A673 (cell line): ENCODE data around the gene RHBDF2.

ENCODE experiments used
- EZH2 ChIP-seq: fragments of 200-600 bp; sonication (generic); IDR thresholded peaks from 2 replicates; pipeline ENCODE4 v1.6.1; 2017; ENCODE audit warnings: borderline replicate concordance, low read depth, mild to moderate bottlenecking, mixed read lengths, antibody characterized with exemption, low read length; ENCODE audit not compliant: poor library complexity, severe bottlenecking
- TF ChIP-seq, protein P1 (sequence below): fragments of 300-800, 200-600 bp; sonication (generic); conservative IDR thresholded peaks from 2 replicates; pipeline ENCODE4 v1.5.1; 2017; ENCODE audit warnings: low read depth, mild to moderate bottlenecking, antibody characterized with exemption, low read length, moderate library complexity, mixed read lengths

DNA sequence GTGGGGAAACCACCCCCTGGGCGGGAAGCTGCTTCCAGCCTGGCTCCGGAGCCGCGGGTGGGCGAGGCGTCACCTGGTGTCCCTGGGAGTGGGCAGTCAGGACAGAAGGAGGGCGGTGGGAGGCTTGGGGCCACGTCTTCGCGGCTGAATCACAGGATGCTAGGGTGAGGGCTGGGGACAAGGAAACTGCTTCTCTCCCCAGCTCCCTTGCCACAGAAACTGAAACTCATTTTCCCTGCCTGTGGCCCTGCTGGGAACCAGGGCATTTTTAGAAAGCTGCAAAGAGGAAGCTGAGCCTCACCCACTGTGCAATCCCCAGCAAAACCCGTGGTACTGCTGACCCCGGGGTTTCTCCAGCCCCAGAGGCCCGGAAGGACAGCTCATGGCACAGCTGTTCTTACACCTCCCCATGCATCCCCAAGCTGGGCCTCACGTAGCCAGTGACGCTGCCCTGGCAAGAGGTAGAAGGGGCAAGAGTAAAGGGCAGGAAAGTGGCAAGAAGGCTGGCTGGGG lies 8.2 kb downstream of the RHBDF2 start:
- TF ChIP-seq, protein P1, sequence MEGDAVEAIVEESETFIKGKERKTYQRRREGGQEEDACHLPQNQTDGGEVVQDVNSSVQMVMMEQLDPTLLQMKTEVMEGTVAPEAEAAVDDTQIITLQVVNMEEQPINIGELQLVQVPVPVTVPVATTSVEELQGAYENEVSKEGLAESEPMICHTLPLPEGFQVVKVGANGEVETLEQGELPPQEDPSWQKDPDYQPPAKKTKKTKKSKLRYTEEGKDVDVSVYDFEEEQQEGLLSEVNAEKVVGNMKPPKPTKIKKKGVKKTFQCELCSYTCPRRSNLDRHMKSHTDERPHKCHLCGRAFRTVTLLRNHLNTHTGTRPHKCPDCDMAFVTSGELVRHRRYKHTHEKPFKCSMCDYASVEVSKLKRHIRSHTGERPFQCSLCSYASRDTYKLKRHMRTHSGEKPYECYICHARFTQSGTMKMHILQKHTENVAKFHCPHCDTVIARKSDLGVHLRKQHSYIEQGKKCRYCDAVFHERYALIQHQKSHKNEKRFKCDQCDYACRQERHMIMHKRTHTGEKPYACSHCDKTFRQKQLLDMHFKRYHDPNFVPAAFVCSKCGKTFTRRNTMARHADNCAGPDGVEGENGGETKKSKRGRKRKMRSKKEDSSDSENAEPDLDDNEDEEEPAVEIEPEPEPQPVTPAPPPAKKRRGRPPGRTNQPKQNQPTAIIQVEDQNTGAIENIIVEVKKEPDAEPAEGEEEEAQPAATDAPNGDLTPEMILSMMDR = no peak
- no peak for TF ChIP-seq EZH2
